ENCODE results near the gene ZNF362.
"Not testable (repeated sequence)": the region's sequence is repeated elsewhere in the genome, so short reads cannot be mapped to it uniquely, and the experiment has no call there.

Gene ZNF362

GRCh38 chr1:33306653-33307493 lies 50.6 kb downstream of the ZNF362 start:
- DNase-seq (ENCODE audit: low read depth), result no peak

GRCh38 chr1:33307494-33307864 lies 51.2 kb downstream of the ZNF362 start:
- no peak for DNase-seq (ENCODE audit: low read depth)

GRCh38 chr1:33309351-33309750 lies 53.1 kb downstream of the ZNF362 start:
- DNase-seq (ENCODE audit: low read depth), result not testable (repeated sequence)

- no peak for DNase-seq (ENCODE audit: low read depth)
These were observed 54.4 kb downstream of the ZNF362 start for GRCh38 chr1:33310702-33311101.

GRCh38 chr1:33311706-33312412 lies 55.6 kb downstream of the ZNF362 start:
- no peak for DNase-seq (ENCODE audit: low read depth)

- DNase-seq (ENCODE audit: low read depth), result no peak
These were observed 56.1 kb downstream of the ZNF362 start for GRCh38 chr1:33312413-33312749.

- no peak for DNase-seq (ENCODE audit: low read depth)
These were observed 58.1 kb downstream of the ZNF362 start for GRCh38 chr1:33314416-33314815.

- no peak for DNase-seq (ENCODE audit: low read depth)
These were observed 60.3 kb downstream of the ZNF362 start for GRCh38 chr1:33316601-33317000.

GRCh38 chr1:33317354-33317753 lies 61.1 kb downstream of the ZNF362 start:
- DNase-seq (ENCODE audit: low read depth), result no peak

GRCh38 chr1:33317946-33318345 lies 61.7 kb downstream of the ZNF362 start:
- DNase-seq (ENCODE audit: low read depth), result no peak

- DNase-seq (ENCODE audit: low read depth), result no peak
These were observed 63.1 kb downstream of the ZNF362 start for GRCh38 chr1:33319186-33319948.

GRCh38 chr1:33319949-33320618 lies 63.8 kb downstream of the ZNF362 start:
- DNase-seq (ENCODE audit: low read depth), result no peak

- no peak for DNase-seq (ENCODE audit: low read depth)
These were observed 64.4 kb downstream of the ZNF362 start, which contains the start of gene A3GALT2 for GRCh38 chr1:33320619-33321165. Gene A3GALT2 (minus strand): TSS chr1:33321098. CDS start chr1:33321098, 0 bp downstream.

- no peak for DNase-seq (ENCODE audit: low read depth)
These were observed 64.9 kb downstream of the ZNF362 start for GRCh38 chr1:33321178-33321577.

- no peak for DNase-seq (ENCODE audit: low read depth)
These were observed 65.8 kb downstream of the ZNF362 start for GRCh38 chr1:33322109-33322508.

- no peak for DNase-seq (ENCODE audit: low read depth)
These were observed 66.7 kb downstream of the ZNF362 start for GRCh38 chr1:33322870-33323585.

GRCh38 chr1:33323663-33324477 lies 67.6 kb downstream of the ZNF362 start:
- no peak for DNase-seq (ENCODE audit: low read depth)

GRCh38 chr1:33324677-33325575 lies 68.6 kb downstream of the ZNF362 start:
- no peak for DNase-seq (ENCODE audit: low read depth)

- DNase-seq (ENCODE audit: low read depth), result no peak
These were observed 70.5 kb downstream of the ZNF362 start for GRCh38 chr1:33326785-33327184.

Measured in stimulated activated CD8-positive, alpha-beta memory T cell treated with anti-CD3 and anti-CD28 coated beads, Interleukin-7, amount 100 ng/mL, for 24 hours (primary cell).